K562 (cell line): ENCODE data around the gene BCL7B. TPM values are rescaled to one million over a fixed set of nuclear protein-coding genes. Genes with fewer than 3 reads are reported as not detected.

Source experiments
- ATAC-seq: fragments of 200-7000 bp; cut with Tn5 transposase; 3 replicates; pipeline ENCODE4 v1.9.1; 2020; ENCODE audit warnings: moderate library complexity
- BruUV-seq: library from RNA; stranded (reverse); fragments of 400-500 nt; replicated peaks from 2 replicates; lab custom pipeline; 2021; lab: Mats Ljungman, UMichigan
- CTCF ChIA-PET: fragments of 300-600 bp; formaldehyde crosslinking; extraction: SDS; loops from one replicate; lab custom pipeline; 2021; ENCODE audit warnings: low intra/inter-chr PET ratio; lab: Yijun Ruan, JAX
- POLR2A ChIA-PET: fragments of 300-600, 350-650 bp; sonication (Branson Sonifier 250); formaldehyde crosslinking; extraction: SDS; loops from one replicate; lab custom pipeline; 2021; ENCODE audit warnings: antibody characterized with exemption, inconsistent platforms; lab: Yijun Ruan, JAX
- DNase-seq, 4 experiments: peaks; one replicate each; pipeline versions ENCODE4 v3.0.0 to v3.0.0-alpha.2; 2011 to 2018; ENCODE audit warnings: low spot score in 3 of 4, mixed read lengths in 3 of 4; ENCODE audit errors: extremely low read depth in 1 of 4
- FAIRE-seq: peaks from 2 replicates; lab custom pipeline; 2011; peaks lifted over from hg19 to GRCh38; lab: Jason Lieb, UNC
- H2AFZ ChIP-seq: 2 replicates; pipeline ENCODE4 v1.6.0; 2011; ENCODE audit warnings: low read depth, low read length, control low read depth, inconsistent platforms
- H3K27ac ChIP-seq: fragments of 200-600 bp; 3 replicates; pipeline ENCODE4 v1.8.0; 2011; ENCODE audit warnings: low read depth, mild to moderate bottlenecking, control low read depth, inconsistent platforms, low read length, moderate library complexity, mixed read lengths; ENCODE audit errors: extremely low read depth
- H3K27me3 ChIP-seq, 2 experiments: fragments of 300-600 bp in 1 of 2; 2 replicates in 1 of 2; 3 replicates in 1 of 2; pipeline versions ENCODE4 v1.6.0 to v1.8.0; 2011; ENCODE audit warnings: inconsistent platforms in 2 of 2, low read length in 2 of 2, mild to moderate bottlenecking in 1 of 2, mixed read lengths in 1 of 2, moderate library complexity in 1 of 2; ENCODE audit not compliant: control insufficient read depth in 2 of 2, insufficient read depth in 2 of 2
- H3K36me3 ChIP-seq: fragments of 300-600 bp; 3 replicates; pipeline ENCODE4 v1.8.0; 2011; ENCODE audit warnings: mild to moderate bottlenecking, low read length, inconsistent platforms; ENCODE audit not compliant: control insufficient read depth, insufficient read depth
- H3K4me1 ChIP-seq, 2 experiments: fragments of 200-600 bp in 1 of 2; replicated peaks in 1 of 2; 2 replicates in 1 of 2; 3 replicates in 1 of 2; pipeline versions ENCODE4 v1.5.1 to v1.8.0; 2011; ENCODE audit warnings: inconsistent platforms in 2 of 2, low read length in 2 of 2, mild to moderate bottlenecking in 1 of 2, mixed read lengths in 1 of 2, moderate library complexity in 1 of 2; ENCODE audit not compliant: control insufficient read depth in 2 of 2, insufficient read depth in 2 of 2
- H3K4me2 ChIP-seq: 2 replicates; pipeline ENCODE4 v1.6.1; 2011; ENCODE audit warnings: low read length, control low read depth, inconsistent platforms, mixed read lengths; ENCODE audit not compliant: insufficient read depth
- H3K4me3 ChIP-seq: fragments of 200-600 bp; sonication (generic), shearing (Covaris generic); 2 replicates; pipeline ENCODE4 v1.5.1; 2016; ENCODE audit warnings: control low read depth, inconsistent platforms
- H3K79me2 ChIP-seq: fragments of 200-600 bp; 3 replicates; pipeline ENCODE4 v1.8.0; 2011; ENCODE audit warnings: low read length, inconsistent platforms; ENCODE audit not compliant: control insufficient read depth, insufficient read depth
- H3K9ac ChIP-seq, 2 experiments: 2 replicates each; pipeline versions ENCODE4 v1.6.0 to v1.6.1; 2011; ENCODE audit warnings: low read depth in 2 of 2, low read length in 2 of 2, control low read depth in 1 of 2, inconsistent platforms in 1 of 2, mild to moderate bottlenecking in 1 of 2, mixed read lengths in 1 of 2; ENCODE audit not compliant: insufficient read depth in 1 of 2
- H3K9me1 ChIP-seq: one replicate; pipeline ENCODE4 v1.6.0; 2011; ENCODE audit warnings: inconsistent platforms, mild to moderate bottlenecking, low read length, moderate library complexity; ENCODE audit not compliant: control insufficient read depth, insufficient read depth
- H3K9me3 ChIP-seq: replicated peaks from 2 replicates; pipeline ENCODE4 v1.5.1; 2011; ENCODE audit warnings: low read depth, low read length, inconsistent platforms; ENCODE audit not compliant: control insufficient read depth, insufficient read depth
- H4K20me1 ChIP-seq: replicated peaks from 2 replicates; pipeline ENCODE4 v1.6.1; 2011; ENCODE audit warnings: low read length, inconsistent platforms, mixed read lengths; ENCODE audit not compliant: control insufficient read depth, insufficient read depth
- CREM ChIP-seq: IDR thresholded peaks from 2 replicates; pipeline ENCODE4 v1.6.1; 2014; ENCODE audit warnings: antibody characterized with exemption, low read depth
- ETV1 ChIP-seq: fragments of 450-650 bp; conservative IDR thresholded peaks from 2 replicates; pipeline ENCODE4 v1.6.1; 2016; ENCODE audit warnings: missing genetic modification characterization, control low read depth, low read depth, missing compliant biosample characterization
- MITF ChIP-seq: IDR thresholded peaks from 2 replicates; pipeline ENCODE4 v1.6.1; 2014; ENCODE audit warnings: antibody characterized with exemption
- MTF1 ChIP-seq: fragments of 250-450 bp; sonication (Bioruptor Pico); IDR thresholded peaks from 2 replicates; pipeline ENCODE4 v1.9.0; 2021; ENCODE audit warnings: moderate library complexity, mild to moderate bottlenecking, inconsistent platforms, borderline replicate concordance
- NR1H2 ChIP-seq: sonication (generic); formaldehyde crosslinking; IDR thresholded peaks from 2 replicates; pipeline ENCODE4 v1.4.0; 2020; ENCODE audit warnings: mild to moderate bottlenecking, missing genetic modification reagents
- NRF1 ChIP-seq, 2 experiments: fragments of 450-650 bp; IDR thresholded peaks in 1 of 2; conservative IDR thresholded peaks in 1 of 2; 2 replicates each; pipeline ENCODE4 v1.6.1; 2014; ENCODE audit warnings: mild to moderate bottlenecking in 2 of 2
- RBM25 ChIP-seq: fragments of 200-400 bp; formaldehyde crosslinking; IDR thresholded peaks from 2 replicates; pipeline ENCODE4 v1.6.1; 2018; ENCODE audit warnings: low read length, low read depth, moderate library complexity; ENCODE audit not compliant: severe bottlenecking
- THAP12 ChIP-seq: fragments of 250-450 bp; sonication (Bioruptor Pico); IDR thresholded peaks from 2 replicates; pipeline ENCODE4 v1.9.0; 2021; ENCODE audit warnings: mild to moderate bottlenecking, inconsistent platforms
- YY1 ChIP-seq, 3 experiments: IDR thresholded peaks; 2 replicates each; pipeline ENCODE4 v1.6.1; 2011; ENCODE audit warnings: low read length in 2 of 3, mild to moderate bottlenecking in 2 of 3, moderate library complexity in 2 of 3, borderline replicate concordance in 1 of 3, control low read depth in 1 of 3, low read depth in 1 of 3; ENCODE audit not compliant: insufficient read depth in 3 of 3, insufficient replicate concordance in 2 of 3, control insufficient read depth in 1 of 3, insufficient read length in 1 of 3; ENCODE audit errors: extremely low read depth in 1 of 3
- ZBTB11 ChIP-seq, 3 experiments: fragments of 200-800 bp in 1 of 3; fragments of 250-450 bp in 1 of 3; fragments of 450-650 bp in 1 of 3; sonication (Bioruptor Pico) in 1 of 3; sonication (Bioruptor generic) in 1 of 3; formaldehyde crosslinking in 1 of 3; IDR thresholded peaks; 2 replicates each; pipeline versions ENCODE4 v1.6.1 to v1.8.0; 2016 to 2022; ENCODE audit warnings: mild to moderate bottlenecking in 2 of 3, missing genetic modification characterization in 2 of 3, missing compliant biosample characterization in 1 of 3, moderate library complexity in 1 of 3
- ZNF347 ChIP-seq: fragments of 450-650 bp; formaldehyde crosslinking; IDR thresholded peaks from 2 replicates; pipeline ENCODE4 v1.4.0; 2020; ENCODE audit warnings: low read depth, mild to moderate bottlenecking, moderate library complexity
- WGBS: fragments of 100-300 bp; shearing (Covaris generic); methylation state at CpG from one replicate; pipeline ENCODE4 v1.1.6; 2016; ENCODE audit warnings: low coverage, mixed read lengths; ENCODE audit not compliant: insufficient coverage; ENCODE audit errors: missing lambda C conversion rate; 5-methylcytosine and 5-hydroxymethylcytosine counted together
- in situ Hi-C: fragments of 300-500 bp; cut with MboI; formaldehyde crosslinking; loops from 4 replicates; pipeline ENCODE4 v1.15.0; 2018; ENCODE audit warnings: inconsistent platforms, mixed read lengths
- intact Hi-C: fragments of 100-400 bp; cut with micrococcal nuclease; formaldehyde crosslinking; loops from 2 replicates; pipeline ENCODE4 v1.14.2; 2022
- polyA plus RNA-seq, 8 experiments: library from polyadenylated mRNA; depleted of rRNA in 4 of 8; stranded (reverse) in 5 of 8; unstranded in 3 of 8; fragments of >200 nt; fragmentation: Nextera tagmentation in 2 of 8; fragmentation: Illumina TruSeq in 1 of 8; extraction: Ambion mirVana in 2 of 8; extraction: Trizol in 1 of 8; gene quantifications; 2 replicates each; pipeline versions ENCODE4 v1.2.1 to v1.2.3, GENCODE V29; 2011 to 2014; ENCODE audit warnings: inconsistent platforms in 1 of 8, missing spikeins in 1 of 8
- total RNA-seq, 7 experiments: library from RNA; depleted of rRNA in 6 of 7; stranded (reverse); fragments of >200 nt in 6 of 7; fragmentation: Illumina TruSeq in 2 of 7; extraction: Trizol in 2 of 7; gene quantifications; 2 replicates each; pipeline versions ENCODE4 v1.2.1 to v1.2.3, GENCODE V29; 2011 to 2021; ENCODE audit warnings: low replicate concordance in 1 of 7

Gene BCL7B
- total and polyA plus RNA-seq, 9 of the 15 experiments (the other 6 are each of a cell fraction or from before 2014, with no cell fraction given) = 10.0 to 73.2 (median 32.9) TPM

- in situ Hi-C loops = no loop called here
- H3K4me3 ChIP-seq = no peak overlapping the region
- no peaks in the 10 kb centered on the region for H3K9me3 ChIP-seq
- peaks cover 28% of the 10 kb centered on the region for H4K20me1 ChIP-seq
- 0 out of 3 replicates have a peak overlapping the region, but pooled peaks have one; percentile 32 for H3K27ac ChIP-seq
- H3K9ac ChIP-seq = no peak overlapping the region
- CTCF ChIA-PET = no interaction called here
- H3K4me1 ChIP-seq = peaks cover 24 to 26% of the 10 kb centered on the region in 2 experiments
- DNase-seq = no peak
- H3K4me2 ChIP-seq = peak overlapping the region; percentile 7; the same call in 1 of the 2 replicates
- peak; percentile 24 for ATAC-seq
- peaks cover 17% of the 10 kb centered on the region for H3K79me2 ChIP-seq
- no TSS peak for BruUV-seq
- peaks cover 43% of the 10 kb centered on the region for H3K36me3 ChIP-seq
- no peaks in the 10 kb centered on the region for H3K27me3 ChIP-seq
- H3K9me1 ChIP-seq = peaks cover 5% of the 10 kb centered on the region
- POLR2A ChIA-PET = interaction anchor here (0.7 to 5.3 kb wide), 9 partner anchors 8 to 144 kb away, joined by 3 to 72 read pairs (median 4); partner anchors contain the start of genes BAZ1B and TBL2
- H2AFZ ChIP-seq = no peak overlapping the region
- intact Hi-C loops = no loop called here
- peak; percentile 42 for FAIRE-seq
- WGBS = 49% methylated on average over 12 of the region's 12 CpGs
- TF ChIP-seq NRF1 (conservative IDR thresholded peaks at IDR 0.05 in 1 of 2, IDR thresholded peaks at IDR 0.05 in 1 of 2) (0 out of 4 replicates have a peak, but pooled peaks of 1 of the 2 experiments have one; percentile 29), ZBTB11 (CRISPR knock-in tag; IDR thresholded peaks at IDR 0.05) (no peak), MTF1 (CRISPR knock-in tag) (no peak), CREM (no peak), MITF (no peak), ETV1 (tag) (0 out of 2 replicates have a peak, but pooled peaks have one; percentile 5), THAP12 (no peak), ZNF347 (no peak), YY1 (IDR thresholded peaks at IDR 0.05; ENCODE audit: borderline replicate concordance in 1 of 3, control insufficient read depth in 1 of 3, extremely low read depth in 1 of 3, insufficient read depth in 3 of 3, insufficient read length in 1 of 3, insufficient replicate concordance in 2 of 3, low read depth in 1 of 3, low read length in 2 of 3) (no peak), NR1H2 (CRISPR knock-in tag) (0 out of 2 replicates have a peak, but pooled peaks have one; percentile 35), RBM25 (no peak)
Observed at GRCh38 chr7:73567846-73568685, 10.6 kb upstream of the BCL7B start.
